PFSK-1 (cell line): ENCODE results near the gene TRIM25.

Source experiments
- FOXP2 ChIP-seq: optimal IDR thresholded peaks from 2 replicates; pipeline ENCODE3; 2011; ENCODE audit warnings: borderline replicate concordance, control low read depth, inconsistent platforms; ENCODE audit not compliant: insufficient read depth; ENCODE audit errors: extremely low read length, extremely low read depth
- POLR2AphosphoS5 ChIP-seq: IDR thresholded peaks from 2 replicates; pipeline ENCODE4 v1.6.1; 2012; ENCODE audit warnings: low read depth, mild to moderate bottlenecking, control low read depth, low read length, moderate library complexity
- REST ChIP-seq, 2 experiments: IDR thresholded peaks; 2 replicates each; pipeline versions ENCODE4 v1.6.1 to v1.8.0; 2011 to 2012; ENCODE audit warnings: low read depth in 2 of 2, low read length in 2 of 2, control low read depth in 1 of 2, inconsistent platforms in 1 of 2, mild to moderate bottlenecking in 1 of 2, moderate library complexity in 1 of 2; ENCODE audit not compliant: insufficient read depth in 1 of 2
- SIN3A ChIP-seq: IDR thresholded peaks from 2 replicates; pipeline ENCODE4 v1.6.1; 2012; ENCODE audit warnings: mild to moderate bottlenecking, low read length, moderate library complexity, borderline replicate concordance; ENCODE audit not compliant: insufficient read depth
- TAF1 ChIP-seq: IDR thresholded peaks from 2 replicates; pipeline ENCODE4 v1.6.1; 2012; ENCODE audit warnings: low read length, control low read depth, borderline replicate concordance; ENCODE audit not compliant: insufficient read depth

The TRIM25 gene

DNA sequence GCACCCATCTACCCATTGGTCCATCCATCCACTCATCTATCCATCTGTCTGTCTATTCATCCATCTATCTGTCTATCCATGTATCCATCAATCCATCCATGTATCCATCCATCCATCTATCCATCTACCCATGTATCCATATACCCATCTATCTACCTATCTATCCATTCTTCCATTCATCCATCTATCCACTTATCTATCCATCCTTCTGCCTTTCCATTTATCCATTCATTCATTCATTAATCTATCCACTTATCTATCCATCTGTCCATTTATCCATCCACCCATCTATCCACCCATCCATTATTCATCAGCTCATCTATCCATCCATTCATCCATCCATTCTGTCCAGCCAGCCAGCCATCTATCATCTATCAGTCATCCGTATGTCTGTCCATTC, 21.5 kb downstream of the TRIM25 start:
- TF ChIP-seq REST (IDR thresholded peaks at IDR 0.05; ENCODE audit: insufficient read depth in 1 of 2, low read depth in 2 of 2, low read length in 2 of 2): no peak
- TF ChIP-seq SIN3A: no peak
- no peak for TF ChIP-seq FOXP2
- TF ChIP-seq TAF1: no peak
- no peak for TF ChIP-seq POLR2AphosphoS5

DNA sequence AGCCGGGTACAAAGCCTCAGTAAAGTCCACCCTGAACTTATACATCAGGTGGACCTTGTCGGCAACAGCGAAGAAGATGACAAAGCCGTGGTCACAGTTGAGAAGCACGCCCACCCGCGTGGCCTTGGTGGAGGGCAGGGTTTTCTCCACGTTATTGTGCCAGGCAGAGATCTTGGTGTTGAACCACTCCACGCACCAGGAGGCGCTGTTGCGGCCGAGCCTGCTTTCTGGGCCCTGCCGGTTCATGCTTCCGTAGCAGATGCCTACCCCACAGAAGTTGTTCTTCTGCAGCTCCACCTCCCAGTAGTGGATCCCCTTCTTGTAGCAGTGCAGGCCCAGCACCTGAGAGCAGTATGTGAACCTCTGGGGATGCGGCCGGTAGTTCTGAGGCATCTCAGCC, 22.1 kb downstream of the TRIM25 start:
- TF ChIP-seq FOXP2: no peak
- TF ChIP-seq POLR2AphosphoS5: no peak
- no peak for TF ChIP-seq REST (IDR thresholded peaks at IDR 0.05; ENCODE audit: insufficient read depth in 1 of 2, low read depth in 2 of 2, low read length in 2 of 2)
- TF ChIP-seq SIN3A: no peak
- TF ChIP-seq TAF1: no peak

GRCh38 chr17:56890906-56891674, 22.8 kb downstream of the TRIM25 start:
- TF ChIP-seq SIN3A (no peak), REST (IDR thresholded peaks at IDR 0.05; ENCODE audit: insufficient read depth in 1 of 2, low read depth in 2 of 2, low read length in 2 of 2) (no peak), FOXP2 (no peak), POLR2AphosphoS5 (no peak), TAF1 (no peak)

DNA sequence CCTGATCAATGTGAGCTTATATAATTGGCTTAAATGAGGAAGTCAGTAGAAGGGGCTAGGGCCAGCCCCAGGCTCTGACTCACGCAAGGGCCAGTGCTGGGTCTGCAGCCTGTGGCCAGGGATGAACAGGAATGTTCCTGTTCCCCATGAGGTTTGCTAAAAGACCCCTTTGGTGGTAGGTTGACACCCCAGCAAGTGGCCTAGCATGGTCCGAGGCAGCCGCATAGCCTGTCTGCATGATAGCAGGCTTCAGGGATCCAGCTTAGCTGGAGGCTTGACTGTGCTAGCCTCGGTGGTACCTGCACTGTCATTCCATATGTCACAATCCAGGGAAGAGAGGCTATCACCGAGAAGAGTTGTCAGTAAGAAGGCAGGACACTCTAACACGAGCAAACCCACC, 23.5 kb downstream of the TRIM25 start:
- TF ChIP-seq TAF1 (no peak), POLR2AphosphoS5 (no peak), SIN3A (no peak), REST (IDR thresholded peaks at IDR 0.05; ENCODE audit: insufficient read depth in 1 of 2, low read depth in 2 of 2, low read length in 2 of 2) (no peak), FOXP2 (no peak)
